DND-41 (cell line): Measurements from ENCODE around the gene TFEB.

Experiments
- ATAC-seq: fragments of 200-7000 bp; cut with Tn5 transposase; 3 replicates; pipeline ENCODE4 v1.9.1; 2021; ENCODE audit warnings: low read depth; ENCODE audit not compliant: insufficient read depth
- DNase-seq: peaks from one replicate; pipeline ENCODE4 v3.0.0-alpha.2; 2020
- H2AFZ ChIP-seq: 2 replicates; pipeline ENCODE4 v1.6.0; 2012; ENCODE audit warnings: low read depth, low read length
- H3K27ac ChIP-seq: 2 replicates; pipeline ENCODE4 v1.5.1; 2012; ENCODE audit warnings: low read length, inconsistent platforms
- H3K27me3 ChIP-seq: fragments of 200-600 bp; sonication (generic); 2 replicates; pipeline ENCODE4 v1.6.0; 2012; ENCODE audit warnings: low read length, mild to moderate bottlenecking, inconsistent platforms; ENCODE audit not compliant: insufficient read depth, poor library complexity
- H3K36me3 ChIP-seq: 2 replicates; pipeline ENCODE4 v1.5.1; 2012; ENCODE audit warnings: low read length, inconsistent platforms; ENCODE audit not compliant: insufficient read depth
- H3K4me1 ChIP-seq: 2 replicates; pipeline ENCODE4 v1.5.1; 2012; ENCODE audit warnings: mild to moderate bottlenecking, low read length; ENCODE audit not compliant: insufficient read depth
- H3K4me2 ChIP-seq: 2 replicates; pipeline ENCODE4 v1.6.0; 2012; ENCODE audit warnings: mild to moderate bottlenecking, moderate library complexity, low read length, inconsistent platforms; ENCODE audit not compliant: insufficient read depth
- H3K4me3 ChIP-seq, 2 experiments: fragments of 200-600 bp in 1 of 2; shearing (Covaris generic) in 1 of 2; 2 replicates each; pipeline ENCODE4 v1.5.1; 2012 to 2016; ENCODE audit warnings: inconsistent platforms in 2 of 2, low read length in 2 of 2, mild to moderate bottlenecking in 2 of 2, low read depth in 1 of 2, moderate library complexity in 1 of 2
- H3K79me2 ChIP-seq: 2 replicates; pipeline ENCODE4 v1.6.0; 2012; ENCODE audit warnings: low read length, inconsistent platforms; ENCODE audit not compliant: insufficient read depth
- H3K9ac ChIP-seq: 2 replicates; pipeline ENCODE4 v1.6.0; 2012; ENCODE audit warnings: low read depth, mild to moderate bottlenecking, inconsistent platforms, low read length, moderate library complexity
- H3K9me3 ChIP-seq: 2 replicates; pipeline ENCODE4 v1.5.1; 2012; ENCODE audit warnings: low read length, moderate library complexity, mild to moderate bottlenecking, inconsistent platforms; ENCODE audit not compliant: insufficient read depth, severe bottlenecking
- H4K20me1 ChIP-seq: 2 replicates; pipeline ENCODE4 v1.6.0; 2012; ENCODE audit warnings: low read length; ENCODE audit not compliant: insufficient read depth
- CTCF ChIP-seq: IDR thresholded peaks from 2 replicates; pipeline ENCODE4 v1.5.1; 2012; ENCODE audit warnings: borderline replicate concordance, low read length, moderate library complexity, mild to moderate bottlenecking; ENCODE audit not compliant: poor library complexity, severe bottlenecking; ENCODE audit errors: extremely low read depth
- EZH2 ChIP-seq: IDR thresholded peaks from 3 replicates; pipeline ENCODE4 v1.6.1; 2012; ENCODE audit warnings: borderline replicate concordance, low read depth, mild to moderate bottlenecking, moderate library complexity, low read length, inconsistent platforms; ENCODE audit not compliant: severe bottlenecking

The TFEB gene

GRCh38 chr6:41672016-41672415, 63.4 kb downstream of the TFEB start:
- no peak for ATAC-seq
- Histone ChIP-seq H3K36me3 (no peaks in the 10 kb centered on the region), H3K27ac (no peak overlapping the region), H3K4me2 (no peak overlapping the region), H3K79me2 (no peaks in the 10 kb centered on the region), H2AFZ (no peak overlapping the region), H3K9ac (no peak overlapping the region), H3K4me3 (no peak overlapping the region), H3K9me3 (no peaks in the 10 kb centered on the region), H4K20me1 (no peaks in the 10 kb centered on the region), H3K27me3 (no peaks in the 10 kb centered on the region), H3K4me1 (no peaks in the 10 kb centered on the region)
- TF ChIP-seq EZH2, result no peak
- DNase-seq, result no peak

GRCh38 chr6:41671376-41671775, 64.0 kb downstream of the TFEB start:
- DNase-seq, result no peak
- no peak for TF ChIP-seq EZH2
- H3K4me2 ChIP-seq, result no peak overlapping the region

GRCh38 chr6:41670703-41671360, 64.6 kb downstream of the TFEB start:
- no peak overlapping the region for H3K4me2 ChIP-seq
- H3K4me1 ChIP-seq, result no peaks in the 10 kb centered on the region
- TF ChIP-seq CTCF (no peak), EZH2 (no peak)
- ATAC-seq (no peak), DNase-seq (no peak)
- H3K27ac ChIP-seq, result no peak overlapping the region
- H3K79me2 ChIP-seq, result no peaks in the 10 kb centered on the region
- H3K9me3 ChIP-seq, result no peaks in the 10 kb centered on the region
- H4K20me1 ChIP-seq, result no peaks in the 10 kb centered on the region
- H3K9ac ChIP-seq, result no peak overlapping the region
- H3K36me3 ChIP-seq, result no peaks in the 10 kb centered on the region
- H3K27me3 ChIP-seq, result no peaks in the 10 kb centered on the region
- H2AFZ ChIP-seq, result no peak overlapping the region
- no peak overlapping the region for H3K4me3 ChIP-seq

More at GRCh38 chr6:41671376-41671775, 64.0 kb downstream of the TFEB start:
- H3K27me3 ChIP-seq, result no peaks in the 10 kb centered on the region
- no peaks in the 10 kb centered on the region for H3K4me1 ChIP-seq
- no peak overlapping the region for H3K4me3 ChIP-seq
- no peak overlapping the region for H2AFZ ChIP-seq
- no peaks in the 10 kb centered on the region for H3K79me2 ChIP-seq
- no peaks in the 10 kb centered on the region for H3K9me3 ChIP-seq
- H3K36me3 ChIP-seq, result no peaks in the 10 kb centered on the region
- no peak overlapping the region for H3K27ac ChIP-seq
- no peak for ATAC-seq
- H4K20me1 ChIP-seq, result no peaks in the 10 kb centered on the region
- no peak overlapping the region for H3K9ac ChIP-seq

DNA sequence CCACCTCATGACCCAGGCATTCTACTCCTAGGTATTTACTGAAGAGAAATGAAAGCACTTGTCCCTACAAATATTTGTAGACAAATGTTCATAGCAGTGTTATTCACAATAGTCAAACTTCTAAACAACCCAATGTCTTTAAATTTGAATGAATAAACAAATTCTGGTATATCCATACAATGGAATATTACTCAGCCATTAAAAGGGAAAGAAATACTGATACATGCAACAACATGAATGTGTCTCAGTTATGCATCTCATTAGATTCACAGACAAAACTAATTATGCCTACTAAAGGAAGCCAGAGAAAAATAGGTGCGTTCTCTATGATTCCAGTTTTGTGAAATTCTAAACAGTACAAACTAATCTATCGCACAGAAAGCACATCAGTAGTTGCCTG, 66.4 kb downstream of the TFEB start:
- Histone ChIP-seq H3K36me3 (no peaks in the 10 kb centered on the region), H3K9me3 (no peaks in the 10 kb centered on the region), H3K9ac (no peak overlapping the region), H3K4me3 (no peak overlapping the region), H3K4me2 (no peak overlapping the region), H3K79me2 (no peaks in the 10 kb centered on the region), H3K27ac (no peak overlapping the region), H3K27me3 (peaks cover 2% of the 10 kb centered on the region), H2AFZ (no peak overlapping the region), H4K20me1 (no peaks in the 10 kb centered on the region), H3K4me1 (no peaks in the 10 kb centered on the region)
- no peak for DNase-seq
- ATAC-seq, result no peak
- TF ChIP-seq CTCF, result no peak
- no peak for TF ChIP-seq EZH2
